HCT116 (cell line): ENCODE results near the gene RNF212B. TPM values are rescaled to one million over a fixed set of nuclear protein-coding genes. Genes with fewer than 3 reads are reported as not detected.

Source experiments
- ATAC-seq: fragments of 200-7000 bp; cut with Tn5 transposase; 2 replicates; pipeline ENCODE4 v1.9.1; 2020; ENCODE audit warnings: mild to moderate bottlenecking, moderate library complexity
- BruUV-seq: library from RNA; stranded (reverse); fragments of 400-500 nt; replicated peaks from 2 replicates; lab custom pipeline; 2021; lab: Mats Ljungman, UMichigan
- CTCF ChIA-PET: fragments of 300-600 bp; sonication (Branson Sonifier 250); formaldehyde crosslinking; loops from one replicate; lab custom pipeline; 2021; ENCODE audit warnings: antibody characterized with exemption; lab: Charles Lee
- POLR2A ChIA-PET: fragments of 300-600, 350-600 bp; sonication (Branson Sonifier 250); formaldehyde crosslinking; loops from one replicate; lab custom pipeline; 2021; ENCODE audit warnings: antibody characterized with exemption; lab: Charles Lee
- RAD21 ChIA-PET, 2 experiments: fragments of 300-600 bp; sonication (Branson Sonifier 250); formaldehyde crosslinking; loops; one replicate each; lab custom pipeline; 2023; ENCODE audit warnings: low total read pairs in 2 of 2; ENCODE audit not compliant: uncharacterized antibody in 2 of 2, unreplicated experiment in 2 of 2, low non-redundant PET in 1 of 2; lab: Charles Lee
- DNase-seq: peaks from one replicate; pipeline ENCODE4 v3.0.0-alpha.2; 2010; ENCODE audit warnings: low read depth, low spot score
- H2AFZ ChIP-seq: fragments of 200-600 bp; shearing (Covaris generic), sonication (generic); 2 replicates; pipeline ENCODE4 v1.6.1; 2017; ENCODE audit warnings: low read depth, mixed run types, mixed read lengths, antibody characterized with exemption, low read length; ENCODE audit not compliant: poor library complexity, severe bottlenecking
- H3K27ac ChIP-seq: 2 replicates; pipeline ENCODE4 v1.5.1; 2012; ENCODE audit warnings: low read depth, low read length
- H3K27me3 ChIP-seq: fragments of 200-600 bp; sonication (generic); 2 replicates; pipeline ENCODE4 v1.6.1; 2016; ENCODE audit warnings: mixed run types, low read length, mixed read lengths; ENCODE audit not compliant: insufficient read depth
- H3K36me3 ChIP-seq, 2 experiments: fragments of 200-500 bp in 1 of 2; fragments of 200-600 bp in 1 of 2; sonication (Bioruptor generic) in 1 of 2; sonication (generic) in 1 of 2; 2 replicates each; pipeline versions ENCODE4 v1.5.1 to v1.6.1; 2014 to 2016; ENCODE audit warnings: low read length in 2 of 2, inconsistent platforms in 1 of 2, mixed read lengths in 1 of 2, mixed run types in 1 of 2; ENCODE audit not compliant: insufficient read depth in 2 of 2, control insufficient read depth in 1 of 2
- H3K4me1 ChIP-seq, 2 experiments: fragments of 200-600 bp in 1 of 2; sonication (generic) in 1 of 2; 2 replicates each; pipeline versions ENCODE4 v1.5.1 to v1.6.1; 2012 to 2017; ENCODE audit warnings: low read length in 2 of 2, inconsistent platforms in 1 of 2, mild to moderate bottlenecking in 1 of 2, mixed read lengths in 1 of 2, mixed run types in 1 of 2, moderate library complexity in 1 of 2; ENCODE audit not compliant: insufficient read depth in 2 of 2, control insufficient read depth in 1 of 2
- H3K4me2 ChIP-seq: fragments of 200-600 bp; sonication (generic); 2 replicates; pipeline ENCODE4 v1.6.1; 2017; ENCODE audit warnings: mixed run types, low read length, mixed read lengths
- H3K4me3 ChIP-seq, 2 experiments: fragments of 200-600 bp in 1 of 2; sonication (generic) in 1 of 2; replicated peaks in 1 of 2; 2 replicates each; pipeline ENCODE4 v1.5.1; 2011 to 2016; ENCODE audit warnings: low read length in 2 of 2, control low read depth in 1 of 2, low read depth in 1 of 2, mild to moderate bottlenecking in 1 of 2, mixed read lengths in 1 of 2, mixed run types in 1 of 2
- H3K79me2 ChIP-seq: fragments of 200-600 bp; sonication (generic); 2 replicates; pipeline ENCODE4 v1.6.1; 2017; ENCODE audit warnings: mild to moderate bottlenecking, mixed run types, low read length, moderate library complexity, mixed read lengths; ENCODE audit not compliant: insufficient read depth
- H3K9ac ChIP-seq: fragments of 200-600 bp; sonication (generic); 2 replicates; pipeline ENCODE4 v1.6.1; 2016; ENCODE audit warnings: low read length, mixed read lengths
- H3K9me2 ChIP-seq: fragments of 200-600 bp; sonication (generic), shearing (Covaris generic); 2 replicates; pipeline ENCODE4 v1.6.1; 2017; ENCODE audit warnings: mixed run types, mild to moderate bottlenecking, moderate library complexity; ENCODE audit not compliant: insufficient read depth
- H3K9me3 ChIP-seq, 2 experiments: fragments of 200-500 bp in 1 of 2; fragments of 200-600 bp in 1 of 2; sonication (Bioruptor generic) in 1 of 2; sonication (generic) in 1 of 2; 2 replicates each; pipeline ENCODE4 v1.6.1; 2014 to 2017; ENCODE audit warnings: low read length in 2 of 2, mixed read lengths in 2 of 2, inconsistent platforms in 1 of 2, low read depth in 1 of 2, mild to moderate bottlenecking in 1 of 2, mixed run types in 1 of 2, moderate library complexity in 1 of 2; ENCODE audit not compliant: control insufficient read depth in 1 of 2, insufficient read depth in 1 of 2
- H4K20me1 ChIP-seq: fragments of 200-600 bp; sonication (generic), shearing (Covaris generic); 2 replicates; pipeline ENCODE4 v1.6.1; 2017; ENCODE audit warnings: mixed run types, mild to moderate bottlenecking, moderate library complexity; ENCODE audit not compliant: insufficient read depth
- ATF3 ChIP-seq: IDR thresholded peaks from 2 replicates; pipeline ENCODE4 v1.6.1; 2012
- EZH2 ChIP-seq: fragments of 200-600 bp; sonication (generic); IDR thresholded peaks from 2 replicates; pipeline ENCODE4 v1.6.1; 2017; ENCODE audit warnings: antibody characterized with exemption, mixed run types
- EZH2phosphoT487 ChIP-seq: fragments of 200-600 bp; IDR thresholded peaks from 2 replicates; pipeline ENCODE4 v1.6.1; 2018; ENCODE audit warnings: antibody characterized with exemption, borderline replicate concordance
- JUND ChIP-seq: IDR thresholded peaks from 2 replicates; pipeline ENCODE4 v1.6.1; 2012
- RAD21 ChIP-seq: IDR thresholded peaks from 2 replicates; pipeline ENCODE4 v1.6.1; 2012; ENCODE audit warnings: low read depth, mild to moderate bottlenecking
- REST ChIP-seq: IDR thresholded peaks from 2 replicates; pipeline ENCODE4 v1.6.1; 2012; ENCODE audit warnings: low read depth
- TCF7L2 ChIP-seq: IDR thresholded peaks from 2 replicates; pipeline ENCODE4 v1.7.0; 2011; ENCODE audit warnings: borderline replicate concordance, inconsistent platforms; ENCODE audit not compliant: insufficient read depth, insufficient read length; ENCODE audit errors: extremely low read depth
- ZNF274 ChIP-seq: fragments of 200-500 bp; sonication (Bioruptor generic); IDR thresholded peaks from 2 replicates; pipeline ENCODE4 v1.6.1; 2014; ENCODE audit warnings: mild to moderate bottlenecking, low read depth, low read length, inconsistent platforms
- intact Hi-C: fragments of 100-400 bp; cut with micrococcal nuclease; formaldehyde crosslinking; loops from 2 replicates; pipeline ENCODE4 v1.10.0; 2022
- total RNA-seq: library from RNA; stranded (reverse); gene quantifications from one replicate; pipeline ENCODE4 v1.2.1, GENCODE V29; 2021; ENCODE audit not compliant: unreplicated experiment

RNF212B gene
- total RNA-seq, 1 experiment from 2014 or later: not detected

GRCh38 chr14:23252006-23252405 lies 14.3 kb downstream of the RNF212B start:
- ChIA-PET RAD21 (no interaction called here), POLR2A (interaction anchor here (0.9 kb wide), 1 partner anchor 34 kb away, joined by 3 read pairs; the partner anchor contains the start of gene HOMEZ), CTCF (no interaction called here)
- H3K36me3 ChIP-seq: no peaks in the 10 kb centered on the region
- H4K20me1 ChIP-seq: no peaks in the 10 kb centered on the region
- H3K27me3 ChIP-seq: no peaks in the 10 kb centered on the region
- no peak overlapping the region for H3K27ac ChIP-seq
- ATAC-seq: no peak
- DNase-seq: no peak
- H3K4me3 ChIP-seq: no peak overlapping the region
- no peak overlapping the region for H2AFZ ChIP-seq
- H3K4me1 ChIP-seq: no peaks in the 10 kb centered on the region; a peak in 1 of 4 replicates
- H3K9ac ChIP-seq: no peak overlapping the region
- intact Hi-C loops: no loop called here
- no TSS peak for BruUV-seq
- TF ChIP-seq EZH2phosphoT487: no peak
- TF ChIP-seq ZNF274: no peak
- no peak for TF ChIP-seq EZH2
- TF ChIP-seq JUND: no peak
- TF ChIP-seq ATF3: no peak
- no peak for TF ChIP-seq TCF7L2
- no peak for TF ChIP-seq RAD21
- TF ChIP-seq REST: no peak
- TF ChIP-seq, all 23 proteins: peak for 0
- Histone ChIP-seq H3K9me2 (no peaks in the 10 kb centered on the region), H3K9me3 (no peaks in the 10 kb centered on the region), H3K4me2 (no peak overlapping the region), H3K79me2 (no peaks in the 10 kb centered on the region)
